ENCODE data around the gene SVOP.
"Not testable (repeated sequence)": the region's sequence is repeated elsewhere in the genome, so short reads cannot be mapped to it uniquely, and the experiment has no call there.

SVOP gene

GRCh38 chr12:108995370-108995992 is 25.4 kb downstream of the SVOP start:
- no peak overlapping the region for H3K4me3 ChIP-seq (ENCODE audit: low read length)
- no peak overlapping the region for H3K9ac ChIP-seq (ENCODE audit: low read depth, low read length)
- H3K27me3 ChIP-seq (ENCODE audit: control insufficient read depth, insufficient read depth, low read length): no peaks in the 10 kb centered on the region
- no peaks in the 10 kb centered on the region for H3K4me1 ChIP-seq (ENCODE audit: control insufficient read depth, insufficient read depth, low read length)
- H3K4me2 ChIP-seq (ENCODE audit: low read length): no peak overlapping the region
- no peaks in the 10 kb centered on the region for H3K9me3 ChIP-seq (replicated peaks; ENCODE audit: low read length)
- H3K36me3 ChIP-seq (ENCODE audit: insufficient read depth, low read length): no peaks in the 10 kb centered on the region

GRCh38 chr12:108990103-108990502 is 30.8 kb downstream of the SVOP start:
- not testable (repeated sequence) for H3K4me1 ChIP-seq (ENCODE audit: control insufficient read depth, insufficient read depth, low read length); H3K4me3 ChIP-seq (ENCODE audit: low read length); H3K9ac ChIP-seq (ENCODE audit: low read depth, low read length); H3K36me3 ChIP-seq (ENCODE audit: insufficient read depth, low read length); H3K27me3 ChIP-seq (ENCODE audit: control insufficient read depth, insufficient read depth, low read length); H3K9me3 ChIP-seq (replicated peaks; ENCODE audit: low read length); H3K4me2 ChIP-seq (ENCODE audit: low read length)

GRCh38 chr12:108989376-108989775 is 31.5 kb downstream of the SVOP start:
- H3K36me3 ChIP-seq (ENCODE audit: insufficient read depth, low read length): no peaks in the 10 kb centered on the region
- H3K4me1 ChIP-seq (ENCODE audit: control insufficient read depth, insufficient read depth, low read length): no peaks in the 10 kb centered on the region
- H3K9me3 ChIP-seq (replicated peaks; ENCODE audit: low read length): no peaks in the 10 kb centered on the region
- no peak overlapping the region for H3K4me3 ChIP-seq (ENCODE audit: low read length)
- peaks cover 4% of the 10 kb centered on the region for H3K27me3 ChIP-seq (ENCODE audit: control insufficient read depth, insufficient read depth, low read length)
- H3K9ac ChIP-seq (ENCODE audit: low read depth, low read length): no peak overlapping the region
- no peak overlapping the region for H3K4me2 ChIP-seq (ENCODE audit: low read length)

GRCh38 chr12:108985750-108986149 is 35.1 kb downstream of the SVOP start:
- no peaks in the 10 kb centered on the region for H3K4me1 ChIP-seq (ENCODE audit: control insufficient read depth, insufficient read depth, low read length)
- peaks cover 4% of the 10 kb centered on the region for H3K27me3 ChIP-seq (ENCODE audit: control insufficient read depth, insufficient read depth, low read length)
- H3K4me2 ChIP-seq (ENCODE audit: low read length): no peak overlapping the region
- no peaks in the 10 kb centered on the region for H3K9me3 ChIP-seq (replicated peaks; ENCODE audit: low read length)
- H3K4me3 ChIP-seq (ENCODE audit: low read length): no peak overlapping the region
- H3K9ac ChIP-seq (ENCODE audit: low read depth, low read length): no peak overlapping the region
- H3K36me3 ChIP-seq (ENCODE audit: insufficient read depth, low read length): no peaks in the 10 kb centered on the region

GRCh38 chr12:108983227-108983626 is 37.6 kb downstream of the SVOP start:
- Histone ChIP-seq H3K9ac (ENCODE audit: low read depth, low read length) (no peak overlapping the region), H3K36me3 (ENCODE audit: insufficient read depth, low read length) (no peaks in the 10 kb centered on the region), H3K4me3 (ENCODE audit: low read length) (no peak overlapping the region), H3K4me2 (ENCODE audit: low read length) (no peak overlapping the region), H3K4me1 (ENCODE audit: control insufficient read depth, insufficient read depth, low read length) (no peaks in the 10 kb centered on the region), H3K27me3 (ENCODE audit: control insufficient read depth, insufficient read depth, low read length) (peaks cover 7% of the 10 kb centered on the region), H3K9me3 (replicated peaks; ENCODE audit: low read length) (no peaks in the 10 kb centered on the region)

GRCh38 chr12:108982621-108983219 is 38.1 kb downstream of the SVOP start:
- Histone ChIP-seq H3K9me3 (replicated peaks; ENCODE audit: low read length) (no peaks in the 10 kb centered on the region), H3K4me3 (ENCODE audit: low read length) (no peak overlapping the region), H3K36me3 (ENCODE audit: insufficient read depth, low read length) (no peaks in the 10 kb centered on the region), H3K4me2 (ENCODE audit: low read length) (no peak overlapping the region), H3K4me1 (ENCODE audit: control insufficient read depth, insufficient read depth, low read length) (no peaks in the 10 kb centered on the region), H3K27me3 (ENCODE audit: control insufficient read depth, insufficient read depth, low read length) (peaks cover 11% of the 10 kb centered on the region), H3K9ac (ENCODE audit: low read depth, low read length) (no peak overlapping the region)

GRCh38 chr12:108981835-108982234 is 39.0 kb downstream of the SVOP start:
- Histone ChIP-seq H3K4me1 (ENCODE audit: control insufficient read depth, insufficient read depth, low read length) (no peaks in the 10 kb centered on the region), H3K9me3 (replicated peaks; ENCODE audit: low read length) (no peaks in the 10 kb centered on the region), H3K36me3 (ENCODE audit: insufficient read depth, low read length) (no peaks in the 10 kb centered on the region), H3K27me3 (ENCODE audit: control insufficient read depth, insufficient read depth, low read length) (peaks cover 11% of the 10 kb centered on the region), H3K4me2 (ENCODE audit: low read length) (no peak overlapping the region), H3K4me3 (ENCODE audit: low read length) (no peak overlapping the region), H3K9ac (ENCODE audit: low read depth, low read length) (no peak overlapping the region)

GRCh38 chr12:108980831-108981618 is 39.8 kb downstream of the SVOP start:
- H3K9ac ChIP-seq (ENCODE audit: low read depth, low read length): no peak overlapping the region
- no peaks in the 10 kb centered on the region for H3K9me3 ChIP-seq (replicated peaks; ENCODE audit: low read length)
- no peak overlapping the region for H3K4me3 ChIP-seq (ENCODE audit: low read length)
- H3K36me3 ChIP-seq (ENCODE audit: insufficient read depth, low read length): no peaks in the 10 kb centered on the region
- no peak overlapping the region for H3K4me2 ChIP-seq (ENCODE audit: low read length)
- H3K27me3 ChIP-seq (ENCODE audit: control insufficient read depth, insufficient read depth, low read length): peaks cover 13% of the 10 kb centered on the region
- H3K4me1 ChIP-seq (ENCODE audit: control insufficient read depth, insufficient read depth, low read length): no peaks in the 10 kb centered on the region

GRCh38 chr12:108977360-108977759 is 43.5 kb downstream of the SVOP start:
- Histone ChIP-seq H3K9me3 (replicated peaks; ENCODE audit: low read length) (no peaks in the 10 kb centered on the region), H3K9ac (ENCODE audit: low read depth, low read length) (no peak overlapping the region), H3K4me3 (ENCODE audit: low read length) (no peak overlapping the region), H3K27me3 (ENCODE audit: control insufficient read depth, insufficient read depth, low read length) (peaks cover 10% of the 10 kb centered on the region), H3K36me3 (ENCODE audit: insufficient read depth, low read length) (no peaks in the 10 kb centered on the region), H3K4me2 (ENCODE audit: low read length) (no peak overlapping the region), H3K4me1 (ENCODE audit: control insufficient read depth, insufficient read depth, low read length) (no peaks in the 10 kb centered on the region)

GRCh38 chr12:108975024-108975593 is 45.8 kb downstream of the SVOP start:
- Histone ChIP-seq H3K27me3 (ENCODE audit: control insufficient read depth, insufficient read depth, low read length) (peaks cover 10% of the 10 kb centered on the region), H3K9me3 (replicated peaks; ENCODE audit: low read length) (no peaks in the 10 kb centered on the region), H3K4me1 (ENCODE audit: control insufficient read depth, insufficient read depth, low read length) (no peaks in the 10 kb centered on the region), H3K4me2 (ENCODE audit: low read length) (no peak overlapping the region), H3K9ac (ENCODE audit: low read depth, low read length) (no peak overlapping the region), H3K36me3 (ENCODE audit: insufficient read depth, low read length) (no peaks in the 10 kb centered on the region), H3K4me3 (ENCODE audit: low read length) (no peak overlapping the region)

- no peak overlapping the region for H3K9ac ChIP-seq (ENCODE audit: low read depth, low read length)
Measured at GRCh38 chr12:108973629-108974152, 47.2 kb downstream of the SVOP start.

More at GRCh38 chr12:108973629-108974152, 47.2 kb downstream of the SVOP start:
- H3K4me2 ChIP-seq (ENCODE audit: low read length): no peak overlapping the region
- H3K9me3 ChIP-seq (replicated peaks; ENCODE audit: low read length): no peaks in the 10 kb centered on the region
- H3K4me3 ChIP-seq (ENCODE audit: low read length): no peak overlapping the region
- no peaks in the 10 kb centered on the region for H3K36me3 ChIP-seq (ENCODE audit: insufficient read depth, low read length)
- H3K4me1 ChIP-seq (ENCODE audit: control insufficient read depth, insufficient read depth, low read length): no peaks in the 10 kb centered on the region
- peaks cover 10% of the 10 kb centered on the region for H3K27me3 ChIP-seq (ENCODE audit: control insufficient read depth, insufficient read depth, low read length)

All from skeletal muscle satellite cell (primary cell).